ENCODE data around the gene VWDE.

GRCh38 chr7:12297283-12298108, 106.2 kb downstream of the VWDE start:
- TF ChIP-seq, protein P1, sequence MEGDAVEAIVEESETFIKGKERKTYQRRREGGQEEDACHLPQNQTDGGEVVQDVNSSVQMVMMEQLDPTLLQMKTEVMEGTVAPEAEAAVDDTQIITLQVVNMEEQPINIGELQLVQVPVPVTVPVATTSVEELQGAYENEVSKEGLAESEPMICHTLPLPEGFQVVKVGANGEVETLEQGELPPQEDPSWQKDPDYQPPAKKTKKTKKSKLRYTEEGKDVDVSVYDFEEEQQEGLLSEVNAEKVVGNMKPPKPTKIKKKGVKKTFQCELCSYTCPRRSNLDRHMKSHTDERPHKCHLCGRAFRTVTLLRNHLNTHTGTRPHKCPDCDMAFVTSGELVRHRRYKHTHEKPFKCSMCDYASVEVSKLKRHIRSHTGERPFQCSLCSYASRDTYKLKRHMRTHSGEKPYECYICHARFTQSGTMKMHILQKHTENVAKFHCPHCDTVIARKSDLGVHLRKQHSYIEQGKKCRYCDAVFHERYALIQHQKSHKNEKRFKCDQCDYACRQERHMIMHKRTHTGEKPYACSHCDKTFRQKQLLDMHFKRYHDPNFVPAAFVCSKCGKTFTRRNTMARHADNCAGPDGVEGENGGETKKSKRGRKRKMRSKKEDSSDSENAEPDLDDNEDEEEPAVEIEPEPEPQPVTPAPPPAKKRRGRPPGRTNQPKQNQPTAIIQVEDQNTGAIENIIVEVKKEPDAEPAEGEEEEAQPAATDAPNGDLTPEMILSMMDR (IDR thresholded peaks at IDR 0.05): no peak
- TF ChIP-seq EZH2 (IDR thresholded peaks at IDR 0.05): no peak
- no peak for TF ChIP-seq EZH2phosphoT487 (IDR thresholded peaks at IDR 0.05)

Data from neural progenitor cell (in vitro differentiated cells).